Effector memory CD8-positive, alpha-beta T cell (primary cell): Measurements from ENCODE around the gene BCAS3.
A peak's percentile ranks its signal among the peaks of the same experiment; 100 is the strongest.

ENCODE experiments used
- ATAC-seq: fragments of 150-1000 bp; cut with Tn5 transposase; replicated peaks from 2 replicates; pipeline ENCODE4 v1.10.0; 2021; ENCODE audit warnings: mild to moderate bottlenecking, moderate library complexity
- DNase-seq, 3 experiments: peaks; one replicate each; pipeline ENCODE4 v3.0.0; 2021
- H3K27ac Mint-ChIP-seq, 2 donors: one replicate each; pipeline ENCODE4 v1.8.0; 2022; ENCODE audit warnings: mild to moderate bottlenecking in 2 of 2, mixed read lengths in 2 of 2, moderate library complexity in 2 of 2
- H3K27me3 Mint-ChIP-seq, 2 donors: one replicate each; pipeline ENCODE4 v1.8.0; 2022; ENCODE audit warnings: mixed read lengths in 2 of 2
- H3K36me3 Mint-ChIP-seq: one replicate; pipeline ENCODE4 v1.8.0; 2022; ENCODE audit warnings: mild to moderate bottlenecking, moderate library complexity, mixed read lengths; ENCODE audit not compliant: insufficient read depth
- H3K4me1 Mint-ChIP-seq, 2 donors: one replicate each; pipeline ENCODE4 v1.8.0; 2022; ENCODE audit warnings: low read depth in 2 of 2, mixed read lengths in 2 of 2
- H3K4me3 Mint-ChIP-seq, 2 donors: one replicate each; pipeline ENCODE4 v1.8.0; 2022; ENCODE audit warnings: mild to moderate bottlenecking in 2 of 2, mixed read lengths in 2 of 2, moderate library complexity in 2 of 2
- H3K9me3 Mint-ChIP-seq, 2 donors: one replicate each; pipeline ENCODE4 v1.8.0; 2022; ENCODE audit warnings: mixed read lengths in 2 of 2
- total RNA-seq, 9 experiments: gene quantifications; one replicate each; lab custom pipeline; 2026; lab: John Stamatoyannopoulos, UW

Gene BCAS3
- 10.0 to 83.1 (median 45.1) reads per million in 9 experiments for total RNA-seq

DNA sequence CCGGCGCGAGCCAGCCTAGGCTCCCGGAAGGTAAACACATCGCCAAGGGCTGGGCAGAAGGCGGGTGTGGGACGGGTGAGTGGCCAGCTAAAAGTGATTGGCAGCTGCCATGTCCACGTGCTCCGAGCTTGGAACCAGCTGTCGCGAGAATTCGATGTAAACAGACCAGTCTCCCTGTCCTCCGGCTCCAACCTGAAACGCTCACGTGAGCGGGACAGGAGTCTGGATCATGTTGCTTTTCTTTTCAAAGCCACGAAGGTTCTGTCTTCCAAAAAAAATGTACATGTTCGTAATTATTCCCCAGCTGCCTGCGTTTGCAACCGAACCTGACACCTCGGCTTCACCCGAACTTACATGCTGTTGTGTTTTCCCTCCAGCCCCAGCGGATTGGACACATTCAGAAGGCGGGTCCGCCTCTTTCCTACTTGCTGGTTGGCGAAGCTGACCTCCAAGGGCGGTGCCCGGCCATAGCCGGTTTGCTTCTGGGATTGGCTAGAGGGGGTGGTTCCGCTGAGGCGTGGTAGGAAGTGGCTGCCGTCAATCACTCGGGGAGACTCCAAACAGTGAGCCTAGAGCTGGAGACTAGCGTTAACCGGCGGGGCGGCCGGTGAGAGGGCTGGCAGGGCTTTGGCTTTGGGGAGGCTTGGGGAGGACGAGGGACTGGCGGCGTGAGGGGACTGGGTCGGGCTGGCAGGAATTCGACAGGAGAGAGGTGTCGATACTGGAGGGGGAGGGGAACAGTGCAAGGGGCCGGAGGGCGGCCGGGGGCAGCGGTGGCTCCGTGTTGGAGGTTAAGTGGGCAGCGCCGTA lies at the start of gene BCAS3:
Gene BCAS3, plus strand, starts transcription at position 544 of the 810 bp plus-strand sequence.
- H3K9me3 Mint-ChIP-seq: no peaks in the 10 kb centered on the region
- H3K27ac Mint-ChIP-seq: peak within 1 kb of the TSS; percentile 94 to 96
- H3K27me3 Mint-ChIP-seq: no peaks in the 10 kb centered on the region
- H3K4me3 Mint-ChIP-seq: peak within 1 kb of the TSS; percentile 95 to 99
- DNase-seq (peak; percentile 93 to 95 (median 94)), ATAC-seq (peak; percentile 91)
- peaks cover 13 to 26% of the 10 kb centered on the region in 2 donors for H3K4me1 Mint-ChIP-seq
- peaks cover 23% of the 10 kb centered on the region for H3K36me3 Mint-ChIP-seq

- no peak for DNase-seq
- Mint-ChIP-seq H3K36me3 (peaks cover 44% of the 10 kb centered on the region), H3K27me3 (no peaks in the 10 kb centered on the region), H3K9me3 (no peaks in the 10 kb centered on the region), H3K27ac (peak overlapping the region in 1 of 2 donors; percentile 5), H3K4me1 (peaks cover 2 to 5% of the 10 kb centered on the region in 2 donors), H3K4me3 (no peak overlapping the region)
- no peak for ATAC-seq
Measured at GRCh38 chr17:60628252-60628889, 49.3 kb upstream of the BCAS3 start.

GRCh38 chr17:60629120-60629519 lies 48.5 kb upstream of the BCAS3 start:
- H3K9me3 Mint-ChIP-seq: no peaks in the 10 kb centered on the region
- H3K27ac Mint-ChIP-seq: peak overlapping the region in 1 of 2 donors; percentile 5
- H3K4me3 Mint-ChIP-seq: no peak overlapping the region
- H3K4me1 Mint-ChIP-seq: peaks cover 2 to 5% of the 10 kb centered on the region in 2 donors
- DNase-seq (no peak), ATAC-seq (no peak)
- H3K36me3 Mint-ChIP-seq: peaks cover 43% of the 10 kb centered on the region
- no peaks in the 10 kb centered on the region for H3K27me3 Mint-ChIP-seq

DNA sequence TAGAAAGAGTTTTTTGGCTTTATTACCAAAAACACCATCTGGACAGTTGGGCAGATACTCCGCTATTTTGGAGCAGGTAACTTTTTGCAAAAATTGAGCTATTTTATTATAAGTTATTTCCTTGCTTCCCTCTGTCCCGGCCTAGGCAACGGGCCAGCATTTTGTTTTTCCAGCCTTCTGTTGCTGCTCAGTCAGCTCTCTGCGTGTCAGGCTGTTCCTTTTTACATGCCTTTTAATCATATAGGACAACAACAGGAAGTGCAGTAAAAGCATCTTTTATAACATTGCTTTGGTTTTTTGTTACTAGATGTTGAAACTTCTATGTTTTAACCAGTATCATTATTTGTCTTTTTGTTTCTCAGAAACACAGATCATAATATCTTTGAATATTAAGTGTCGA lies 47.3 kb upstream of the BCAS3 start:
- Mint-ChIP-seq H3K4me3 (no peak overlapping the region), H3K27ac (peak overlapping the region in 1 of 2 donors; percentile 69), H3K4me1 (peaks cover 2 to 5% of the 10 kb centered on the region in 2 donors), H3K9me3 (no peaks in the 10 kb centered on the region), H3K36me3 (peaks cover 45% of the 10 kb centered on the region), H3K27me3 (no peaks in the 10 kb centered on the region)
- ATAC-seq (no peak), DNase-seq (no peak)

DNA sequence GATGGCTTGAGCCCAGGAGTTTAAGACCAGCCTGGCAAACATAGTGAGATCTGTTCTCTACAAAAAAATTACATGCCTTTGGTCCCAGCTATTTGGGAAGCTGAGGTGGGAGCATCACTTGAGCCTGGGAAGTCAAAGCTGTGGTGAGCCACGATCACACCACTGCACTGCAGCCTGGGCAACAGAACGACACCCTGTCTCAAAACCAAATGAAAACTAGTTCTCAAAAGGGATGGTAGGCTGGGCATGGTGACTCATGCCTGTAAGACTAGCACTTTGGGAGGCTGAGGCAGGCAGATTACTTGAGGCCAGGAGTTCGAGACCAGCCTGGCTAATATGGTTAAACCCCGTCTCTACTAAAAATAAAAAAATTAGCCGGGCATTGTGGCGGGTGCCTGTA lies 46.5 kb upstream of the BCAS3 start:
- Mint-ChIP-seq H3K27ac (peak overlapping the region in 1 of 2 donors; percentile 69), H3K27me3 (no peaks in the 10 kb centered on the region), H3K4me1 (peaks cover 2 to 5% of the 10 kb centered on the region in 2 donors)

DNA sequence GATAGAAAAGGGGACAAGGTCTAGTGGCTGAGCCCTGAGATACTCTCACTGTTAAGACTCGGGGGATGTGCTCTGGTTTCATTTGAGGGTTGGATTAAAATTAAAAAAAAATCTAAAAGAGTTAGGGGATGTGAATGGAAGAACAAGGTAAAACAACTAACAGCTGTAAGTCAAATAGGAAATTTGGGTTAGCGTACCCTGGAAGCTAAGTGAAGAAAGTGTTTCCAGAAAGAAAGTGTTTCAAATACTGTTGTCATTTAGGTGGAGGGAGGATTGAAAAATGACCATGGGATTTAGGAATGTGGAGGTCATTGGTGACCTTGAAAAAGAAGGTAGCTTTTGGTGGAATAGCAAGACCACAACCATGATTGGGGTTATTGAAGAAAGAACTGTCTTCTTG lies 40.0 kb upstream of the BCAS3 start:
- Mint-ChIP-seq H3K27ac (no peak overlapping the region), H3K4me3 (no peak overlapping the region), H3K27me3 (no peaks in the 10 kb centered on the region), H3K4me1 (peaks cover 5 to 11% of the 10 kb centered on the region in 2 donors), H3K36me3 (peaks cover 29% of the 10 kb centered on the region), H3K9me3 (no peaks in the 10 kb centered on the region)
- DNase-seq (no peak), ATAC-seq (no peak)

More for the DNA sequence above, 46.5 kb upstream of the BCAS3 start:
- no peak for DNase-seq
- Mint-ChIP-seq H3K36me3 (peaks cover 41% of the 10 kb centered on the region), H3K4me3 (no peak overlapping the region), H3K9me3 (no peaks in the 10 kb centered on the region)
- no peak for ATAC-seq

DNA sequence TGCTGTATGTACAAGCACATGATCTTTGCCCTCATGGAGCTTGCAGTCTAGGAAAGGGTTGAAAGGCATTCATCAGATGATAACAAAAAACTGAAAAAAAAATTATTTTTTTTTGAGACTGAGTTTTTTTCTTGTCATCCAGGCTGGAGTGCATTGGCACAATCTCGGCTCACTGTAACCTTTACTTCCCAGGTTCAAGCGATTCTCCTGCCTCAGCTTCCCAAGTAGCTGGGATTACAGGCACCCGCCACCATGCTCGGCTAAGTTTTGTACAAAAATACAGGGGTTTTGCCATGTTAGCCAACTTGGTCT lies 38.7 kb upstream of the BCAS3 start:
- no peaks in the 10 kb centered on the region for H3K9me3 Mint-ChIP-seq
- no peak overlapping the region for H3K4me3 Mint-ChIP-seq
- DNase-seq: no peak
- no peaks in the 10 kb centered on the region for H3K27me3 Mint-ChIP-seq
- peaks cover 5 to 11% of the 10 kb centered on the region in 2 donors for H3K4me1 Mint-ChIP-seq
- H3K36me3 Mint-ChIP-seq: peaks cover 34% of the 10 kb centered on the region
- peak overlapping the region in 1 of 2 donors; percentile 71 for H3K27ac Mint-ChIP-seq
- no peak for ATAC-seq

DNA sequence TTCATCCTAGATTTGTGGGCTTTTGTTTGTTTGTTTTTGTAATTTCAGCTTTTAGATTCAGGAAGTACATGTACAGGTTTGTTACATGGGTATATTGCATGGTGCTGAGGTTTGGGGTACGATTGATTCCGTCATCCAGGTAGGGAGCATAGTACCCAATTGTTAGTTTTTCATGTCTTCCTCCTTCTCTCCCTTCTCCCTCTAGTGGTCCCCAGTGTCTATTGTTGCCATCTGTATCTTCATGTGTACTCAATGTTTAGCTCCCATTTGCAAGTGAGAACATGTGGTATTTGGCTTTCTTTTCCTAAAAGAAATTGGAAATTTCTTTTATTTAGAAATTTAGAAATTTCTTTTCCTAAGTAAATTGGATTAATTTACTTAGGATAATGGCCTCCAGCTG lies 37.1 kb upstream of the BCAS3 start:
- Mint-ChIP-seq H3K4me3 (no peak overlapping the region), H3K27ac (no peak overlapping the region), H3K9me3 (no peaks in the 10 kb centered on the region), H3K4me1 (peaks cover 5 to 11% of the 10 kb centered on the region in 2 donors), H3K36me3 (peaks cover 26% of the 10 kb centered on the region), H3K27me3 (no peaks in the 10 kb centered on the region)
- DNase-seq (no peak), ATAC-seq (no peak)

DNA sequence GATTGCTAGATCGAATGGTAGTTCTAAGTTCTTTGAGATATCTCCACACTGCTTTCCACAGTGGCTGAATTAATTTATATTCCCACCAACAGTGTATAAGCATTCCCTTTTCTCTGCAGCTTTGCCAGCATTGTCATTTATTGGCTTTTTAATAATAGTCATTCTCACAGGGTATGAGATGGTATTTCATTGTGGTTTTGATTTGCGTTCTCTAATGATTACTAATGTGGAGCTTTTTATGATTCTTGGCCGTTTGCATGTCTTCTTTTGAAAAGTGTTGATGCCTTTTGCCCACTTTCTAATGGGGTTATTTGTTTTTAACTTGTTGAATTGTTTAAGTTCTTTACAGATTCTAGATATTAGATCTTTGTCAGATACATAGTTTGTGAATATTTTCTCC lies 36.5 kb upstream of the BCAS3 start:
- Mint-ChIP-seq H3K27me3 (no peaks in the 10 kb centered on the region), H3K36me3 (peaks cover 26% of the 10 kb centered on the region), H3K4me1 (peaks cover 5 to 13% of the 10 kb centered on the region in 2 donors), H3K27ac (peak overlapping the region; percentile 32 to 45), H3K9me3 (no peaks in the 10 kb centered on the region), H3K4me3 (no peak overlapping the region)
- ATAC-seq (no peak), DNase-seq (no peak)

GRCh38 chr17:60641810-60642220 lies 35.8 kb upstream of the BCAS3 start:
- no peaks in the 10 kb centered on the region for H3K27me3 Mint-ChIP-seq
- H3K27ac Mint-ChIP-seq: peak overlapping the region; percentile 32 to 45
- DNase-seq (peak; percentile 46 to 53 (median 51)), ATAC-seq (peak; percentile 61)
- H3K36me3 Mint-ChIP-seq: peaks cover 29% of the 10 kb centered on the region
- H3K4me3 Mint-ChIP-seq: no peak overlapping the region
- no peaks in the 10 kb centered on the region for H3K9me3 Mint-ChIP-seq
- peaks cover 9 to 14% of the 10 kb centered on the region in 2 donors for H3K4me1 Mint-ChIP-seq

- Mint-ChIP-seq H3K4me1 (peaks cover 16 to 17% of the 10 kb centered on the region in 2 donors), H3K27me3 (no peaks in the 10 kb centered on the region), H3K4me3 (no peak overlapping the region), H3K36me3 (peaks cover 49% of the 10 kb centered on the region), H3K27ac (peak overlapping the region in 1 of 2 donors; percentile 5), H3K9me3 (no peaks in the 10 kb centered on the region)
- no peak for ATAC-seq
- no peak for DNase-seq
Measured at GRCh38 chr17:60645918-60646523, 31.6 kb upstream of the BCAS3 start.

GRCh38 chr17:60646701-60647100 lies 30.9 kb upstream of the BCAS3 start:
- Mint-ChIP-seq H3K27me3 (no peaks in the 10 kb centered on the region), H3K27ac (peak overlapping the region in 1 of 2 donors; percentile 5), H3K9me3 (no peaks in the 10 kb centered on the region), H3K36me3 (peaks cover 50% of the 10 kb centered on the region), H3K4me1 (peaks cover 11% of the 10 kb centered on the region in 2 donors), H3K4me3 (no peak overlapping the region)
- ATAC-seq (no peak), DNase-seq (no peak)

DNA sequence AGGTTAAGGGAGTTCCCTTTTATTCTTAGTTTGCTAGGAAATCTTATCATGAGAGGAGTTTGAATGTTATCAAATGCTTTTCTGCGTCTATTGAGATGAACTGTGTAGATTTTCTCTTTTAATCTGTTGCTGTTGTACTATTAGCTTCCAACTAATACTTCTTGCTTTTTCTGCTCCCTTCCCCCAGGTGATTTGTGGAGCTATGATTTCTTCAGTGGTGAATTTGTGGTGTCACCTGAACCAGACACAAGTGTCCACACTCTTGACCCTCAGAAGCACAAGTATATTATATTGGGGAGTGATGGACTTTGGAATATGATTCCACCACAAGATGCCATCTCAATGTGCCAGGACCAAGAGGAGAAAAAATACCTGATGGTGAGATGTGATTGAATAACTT lies 29.9 kb upstream of the BCAS3 start:
- Mint-ChIP-seq H3K9me3 (no peaks in the 10 kb centered on the region), H3K4me1 (peaks cover 12 to 17% of the 10 kb centered on the region in 2 donors), H3K36me3 (peaks cover 50% of the 10 kb centered on the region), H3K4me3 (no peak overlapping the region), H3K27ac (no peak overlapping the region), H3K27me3 (no peaks in the 10 kb centered on the region)
- no peak for DNase-seq
- no peak for ATAC-seq
